ENCODE results near the gene BMF.
"Not testable (repeated sequence)": the region's sequence is repeated elsewhere in the genome, so short reads cannot be mapped to it uniquely, and the experiment has no call there.

The BMF gene

GRCh38 chr15:40087991-40088928 lies 20.4 kb downstream of the BMF start:
- no peak for DNase-seq

DNA sequence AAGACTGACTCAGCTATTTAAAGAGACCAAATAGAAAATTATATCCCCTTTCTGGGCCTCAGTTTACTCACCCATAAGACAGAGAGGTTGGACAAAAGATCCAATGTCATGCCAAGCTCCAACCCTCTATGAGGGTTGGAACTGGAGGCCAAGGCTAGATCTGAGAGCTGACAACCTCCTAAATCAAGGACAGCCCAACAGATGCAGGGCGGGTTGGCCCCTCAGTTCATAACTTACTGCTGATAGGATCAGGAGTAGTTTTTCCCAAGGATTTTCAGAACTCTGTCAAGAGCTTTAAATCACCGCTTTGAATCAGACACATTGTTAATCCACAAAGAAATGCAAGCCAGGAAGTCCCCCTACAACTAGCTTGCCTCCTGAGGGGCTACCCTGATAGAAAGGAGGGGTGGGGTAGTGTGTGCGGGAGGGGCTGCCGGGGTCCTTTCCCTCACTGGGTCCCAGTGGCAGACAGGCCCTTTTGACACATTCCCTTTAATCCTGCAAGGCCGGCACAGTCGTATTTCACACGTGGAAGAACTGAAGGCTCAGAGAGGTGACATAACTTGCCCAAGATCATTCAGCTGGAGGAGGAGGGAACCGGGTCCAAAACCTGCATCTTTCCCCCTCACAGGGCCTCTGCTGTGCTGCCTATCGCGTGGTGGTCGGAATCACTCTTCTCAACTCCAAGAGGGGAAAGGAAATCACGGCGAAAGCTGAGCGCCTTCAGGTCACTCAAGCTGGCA lies 21.4 kb downstream of the BMF start:
- DNase-seq: no peak

DNA sequence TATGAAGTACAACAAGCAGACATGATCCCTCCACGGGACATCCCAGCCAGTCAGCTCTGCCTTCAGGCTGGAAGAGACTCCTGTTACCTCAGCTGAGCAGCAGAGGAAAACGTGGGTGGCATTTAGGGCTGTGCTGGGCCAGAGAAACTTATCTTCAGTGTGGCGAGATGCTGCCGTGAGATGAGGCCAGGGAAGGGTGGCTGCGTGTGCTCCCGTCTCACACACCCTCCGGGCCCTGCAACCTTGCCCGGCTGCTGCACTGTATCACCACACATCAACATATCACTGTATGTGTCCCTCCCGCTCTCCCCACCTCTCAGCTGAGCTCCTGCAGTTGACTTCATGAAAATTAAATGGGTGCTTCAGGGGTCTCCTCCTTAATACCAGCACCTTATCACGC lies 23.4 kb downstream of the BMF start:
- no peak for DNase-seq

GRCh38 chr15:40084650-40085049 lies 24.0 kb downstream of the BMF start:
- no peak for DNase-seq

DNA sequence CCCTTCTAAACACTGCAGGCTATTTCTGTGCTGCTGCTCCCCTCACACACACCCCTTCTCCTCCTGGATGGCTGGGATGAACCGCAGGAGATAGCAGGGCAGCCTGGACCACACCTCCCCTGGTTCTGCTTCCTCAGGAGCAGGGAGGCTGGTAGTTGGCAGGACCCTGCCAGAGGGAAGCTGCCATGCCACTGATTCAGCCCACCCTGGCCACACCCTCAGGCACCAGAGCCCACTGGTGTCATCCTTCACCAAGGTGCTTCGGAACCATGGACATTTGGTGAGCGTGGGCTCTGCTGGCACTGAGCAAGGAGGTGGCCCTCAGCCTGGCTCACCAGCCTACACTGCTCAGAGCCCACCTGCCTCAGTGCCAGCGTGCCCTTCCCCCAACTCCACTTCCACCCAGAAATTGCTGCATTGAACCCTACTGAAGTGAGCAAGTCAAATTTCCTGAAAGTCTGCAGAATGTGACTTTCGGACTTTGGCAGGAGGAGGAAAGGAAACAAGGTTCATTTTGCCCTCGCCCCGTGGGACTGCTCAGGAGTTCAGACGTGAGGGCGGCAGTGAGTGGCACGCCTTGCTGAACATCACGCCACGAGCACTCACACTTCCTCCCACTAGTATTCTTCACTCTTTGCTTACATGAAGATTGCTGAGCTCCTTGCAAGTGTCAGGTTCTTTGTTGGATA lies 26.3 kb downstream of the BMF start:
- no peak for DNase-seq

- no peak for DNase-seq
Observed at GRCh38 chr15:40081691-40082194, 26.9 kb downstream of the BMF start.

GRCh38 chr15:40080847-40081246 lies 27.8 kb downstream of the BMF start:
- DNase-seq: no peak

DNA sequence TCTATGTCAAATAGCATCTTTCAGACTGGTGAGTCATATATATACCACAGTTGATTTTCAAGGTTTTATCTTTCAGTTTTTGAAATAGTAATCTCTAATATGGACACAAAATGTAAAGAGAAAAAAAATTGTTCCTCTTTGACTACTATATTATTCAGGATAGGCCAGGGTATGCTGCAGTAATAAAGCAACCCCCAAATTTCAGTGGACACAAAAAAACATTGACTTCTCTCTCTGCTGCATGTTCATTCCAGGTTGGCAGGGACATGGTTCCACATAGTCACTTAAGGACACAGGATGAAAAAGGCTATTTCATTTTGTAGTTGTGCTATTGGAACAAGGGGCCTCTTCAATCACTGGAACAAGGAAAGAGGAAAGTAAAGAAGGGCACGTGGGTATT lies 28.6 kb downstream of the BMF start:
- no peak for DNase-seq

DNA sequence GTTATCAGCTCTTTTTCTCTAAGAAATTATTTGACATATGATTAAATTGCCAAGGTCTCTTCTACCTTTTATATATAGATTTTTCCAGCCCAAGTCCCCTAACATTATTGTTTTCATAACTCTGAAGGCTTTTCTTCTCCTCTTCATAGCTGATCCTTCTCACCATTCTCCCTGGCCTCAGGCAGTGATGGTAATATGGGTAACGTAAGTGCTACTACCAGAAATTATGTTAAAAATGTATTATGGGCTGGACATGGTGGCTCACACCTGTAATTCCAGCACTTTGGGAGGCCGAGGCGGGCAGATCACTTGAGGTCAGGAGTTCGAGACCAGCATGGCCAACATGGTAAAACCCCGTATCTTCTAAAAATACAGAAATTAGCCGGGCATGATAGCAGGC lies 29.2 kb downstream of the BMF start:
- DNase-seq: no peak

DNA sequence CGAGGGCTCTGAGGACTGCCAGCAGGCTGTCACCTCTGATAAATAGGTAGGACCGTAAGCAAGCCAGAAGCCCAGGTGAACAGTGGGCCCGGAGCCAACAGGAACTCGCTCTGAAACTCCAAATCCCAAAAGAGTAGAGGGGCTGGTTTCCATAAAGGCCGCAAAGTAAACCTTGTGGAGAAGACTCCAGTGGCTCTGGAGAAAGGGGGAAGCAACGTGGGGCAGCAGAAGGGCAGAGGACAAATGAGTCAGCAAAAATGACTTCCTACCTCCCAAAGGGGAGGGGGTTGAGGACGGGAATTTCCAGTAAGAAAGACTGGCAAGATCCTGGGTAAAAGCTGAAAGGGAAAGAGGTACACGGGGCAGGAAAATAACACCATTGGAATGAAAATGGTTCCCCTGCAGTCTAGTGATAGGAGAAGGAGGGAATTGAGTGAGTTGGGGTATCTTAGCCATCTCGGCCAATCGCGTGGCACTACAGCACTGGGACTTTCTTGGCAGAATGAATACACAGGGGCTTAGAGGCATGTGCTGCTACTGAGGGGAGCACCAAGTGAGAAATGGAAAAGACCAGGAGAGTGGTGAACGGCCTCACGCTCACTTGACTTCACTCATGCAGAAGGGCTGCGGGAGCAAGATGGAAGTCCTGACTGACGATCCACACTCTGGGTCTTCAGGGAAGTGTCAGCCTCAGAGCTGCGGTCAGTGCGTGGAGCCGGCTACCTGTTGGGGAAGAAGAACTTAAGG lies 33.2 kb downstream of the BMF start:
- no peak for DNase-seq

- DNase-seq: not testable (repeated sequence)
Observed at GRCh38 chr15:40074656-40075055, 34.0 kb downstream of the BMF start.

DNA sequence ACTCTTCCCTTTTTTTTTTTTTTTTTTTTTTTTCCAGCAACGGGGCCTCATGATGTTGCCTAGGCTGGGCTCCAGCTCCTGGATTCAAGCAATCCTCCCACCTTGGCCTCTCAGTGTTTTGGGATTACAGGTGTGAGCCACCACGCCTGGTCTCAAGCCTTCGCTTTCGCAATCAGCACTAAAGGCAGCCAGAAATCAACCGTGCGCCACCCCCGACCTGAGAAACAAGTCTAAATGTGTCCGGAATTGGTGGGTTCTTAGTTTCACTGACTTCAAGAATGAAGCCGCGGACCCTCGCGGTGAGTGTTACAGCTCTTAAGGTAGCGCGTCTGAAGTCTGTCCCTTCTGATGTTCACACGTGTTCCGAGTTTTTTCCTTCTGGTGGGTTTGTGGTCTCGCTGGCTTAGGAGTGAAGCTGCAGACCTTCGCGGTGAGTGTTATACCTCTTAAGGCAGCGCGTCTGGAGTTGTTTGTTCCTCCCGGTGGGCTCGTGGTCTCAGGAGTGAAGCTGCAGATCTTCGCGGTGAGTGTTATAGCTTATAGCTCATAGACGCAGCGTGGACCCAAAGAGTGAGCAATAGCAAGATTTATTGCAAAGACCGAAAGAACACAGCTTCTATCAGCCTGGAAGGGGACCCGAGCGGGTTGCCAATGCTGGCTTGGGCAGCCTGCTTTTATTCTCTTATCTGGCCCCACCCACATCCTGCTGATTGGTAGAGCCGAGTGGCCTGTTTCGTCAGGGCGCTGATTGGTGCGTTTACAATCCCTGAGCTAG lies 34.8 kb downstream of the BMF start:
- DNase-seq: not testable (repeated sequence)

DNA sequence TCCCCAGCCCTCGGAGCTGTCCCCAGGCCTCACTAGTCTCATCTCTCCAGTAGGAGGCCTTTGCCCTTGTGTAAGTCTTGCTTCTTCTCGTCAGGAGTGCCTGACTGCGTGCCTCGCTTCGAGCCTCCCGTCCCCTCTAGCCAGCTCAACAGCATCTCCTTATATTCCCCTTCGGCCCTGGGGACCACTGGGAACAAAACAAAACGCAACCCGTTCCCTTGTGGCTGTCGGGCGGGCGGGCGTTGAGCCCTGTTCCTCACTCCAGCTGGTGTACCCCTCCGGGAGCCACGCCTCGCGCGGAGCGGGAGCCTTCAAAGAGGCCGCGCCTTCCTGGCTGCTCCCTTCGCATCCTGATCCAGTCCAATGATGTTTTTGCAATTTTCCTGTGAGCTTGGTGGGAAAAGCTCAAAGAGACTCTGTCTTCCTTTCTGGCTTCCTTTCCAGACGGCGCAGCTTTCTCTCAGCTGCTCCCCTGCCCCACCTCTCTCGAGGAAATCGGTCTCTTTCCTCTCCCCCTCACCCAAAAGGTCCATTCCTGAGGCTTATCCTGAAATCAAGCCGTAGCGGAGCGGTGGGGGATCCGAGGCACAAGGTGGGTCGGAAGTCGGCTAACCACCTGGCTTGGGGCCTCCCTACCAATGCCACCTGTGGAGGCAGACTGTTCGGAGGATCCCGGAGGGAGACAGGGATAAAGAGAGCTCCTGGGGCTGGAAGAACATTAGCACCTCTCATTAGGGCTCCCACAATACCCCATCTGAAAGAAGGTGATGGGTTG lies 36.3 kb downstream of the BMF start:
- DNase-seq: no peak

DNA sequence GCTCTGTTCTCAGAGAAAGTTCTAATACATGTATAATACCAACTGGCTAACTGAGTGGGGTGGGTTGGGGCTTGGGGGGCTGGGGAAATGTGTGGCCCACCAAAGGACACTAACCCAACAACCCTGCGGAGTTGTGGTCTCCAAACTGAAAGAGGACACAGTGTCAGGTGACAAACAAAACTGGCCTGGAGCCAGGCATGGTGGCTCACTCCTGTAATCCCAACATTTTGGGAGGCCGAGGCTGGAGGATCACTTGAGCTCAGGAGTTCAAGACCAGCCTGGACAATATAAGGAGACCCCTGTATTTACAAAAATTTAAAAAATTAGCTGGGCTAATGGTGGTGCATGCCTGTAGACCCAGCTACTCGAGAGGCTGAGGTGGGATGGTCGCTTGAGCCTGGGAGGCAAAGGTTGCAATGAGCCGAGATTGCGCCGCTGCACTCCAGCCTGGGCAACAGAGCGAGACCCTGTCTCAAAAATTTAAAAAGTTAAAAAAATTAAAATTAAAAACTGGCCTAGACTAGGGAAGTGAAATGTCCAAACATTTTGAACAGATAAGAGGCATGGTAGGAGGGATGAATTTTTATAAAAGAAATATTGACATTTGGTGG lies 38.0 kb downstream of the BMF start:
- DNase-seq: no peak

DNA sequence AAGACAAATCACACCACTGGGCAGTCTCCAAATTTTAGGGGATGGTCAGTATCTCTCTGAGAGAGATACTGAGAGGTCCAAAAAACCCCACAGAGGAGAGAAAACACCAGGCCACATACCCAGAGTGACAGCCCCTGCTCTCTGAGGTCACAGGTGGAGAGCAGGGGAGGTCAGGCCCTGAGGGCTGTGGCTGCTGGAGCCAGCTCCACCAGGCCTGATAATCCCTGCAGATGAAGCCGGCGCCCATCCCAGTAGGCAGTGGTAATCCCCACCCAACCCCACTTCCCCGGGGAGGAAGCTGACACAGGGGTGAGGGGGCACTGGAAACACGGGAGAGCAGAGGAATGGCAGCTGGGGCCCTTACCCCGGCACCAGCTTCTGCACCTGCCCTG lies 38.5 kb downstream of the BMF start:
- no peak for DNase-seq

GRCh38 chr15:40069178-40070165 lies 39.2 kb downstream of the BMF start:
- DNase-seq: no peak

DNA sequence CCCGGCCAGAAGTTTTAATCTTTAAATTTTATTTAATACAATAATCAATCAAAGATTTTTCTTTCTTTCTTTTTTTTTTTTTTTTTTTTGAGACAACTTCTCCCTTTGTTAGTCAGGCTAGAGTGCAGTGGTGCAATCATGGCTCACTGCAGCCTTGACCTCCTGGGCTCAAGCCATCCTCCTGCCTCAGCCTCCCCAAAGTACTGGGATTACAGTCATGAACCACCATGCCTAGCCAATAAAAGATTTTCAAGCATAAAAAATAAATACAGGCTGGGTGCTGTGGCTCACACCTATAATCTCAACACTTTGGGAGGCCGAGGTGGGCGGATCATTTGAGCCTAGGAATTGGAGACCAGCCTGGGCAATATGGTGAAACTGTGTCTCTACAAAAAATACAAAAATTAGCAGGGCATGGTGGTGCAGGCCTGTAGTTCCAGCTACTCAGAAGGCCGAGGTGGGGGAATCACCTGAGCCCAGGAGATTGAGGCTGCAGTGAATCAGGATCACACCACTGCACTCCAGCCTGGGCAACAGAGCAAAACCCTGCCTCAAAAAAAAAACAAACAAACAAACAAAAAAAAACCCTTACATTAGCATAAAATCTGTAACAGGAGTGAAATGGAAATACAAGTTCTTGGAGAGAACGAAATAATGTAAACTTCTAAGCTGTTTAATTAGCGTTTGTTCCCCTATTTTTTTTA lies 40.6 kb downstream of the BMF start:
- DNase-seq: no peak

DNA sequence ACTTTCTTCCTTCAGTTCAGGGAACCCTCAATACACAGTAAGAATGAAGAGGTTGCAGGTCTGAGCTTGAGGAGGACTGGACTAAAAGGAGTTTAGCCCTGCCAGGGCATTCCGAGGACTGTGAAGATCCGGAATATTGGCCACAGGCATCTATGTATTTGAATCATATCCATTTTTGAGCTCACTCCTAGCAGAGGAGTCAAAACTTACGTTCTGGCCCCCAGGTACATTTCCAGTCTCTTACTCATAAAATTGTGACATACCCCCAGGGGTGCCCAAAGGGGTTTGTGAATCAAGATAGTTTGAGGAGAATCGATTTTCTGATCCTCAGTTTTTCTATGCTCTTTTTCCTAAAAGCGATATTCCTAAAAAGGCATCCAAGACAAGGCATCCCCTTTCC lies 42.1 kb downstream of the BMF start:
- DNase-seq: no peak

GRCh38 chr15:40065166-40065565 lies 43.5 kb downstream of the BMF start:
- DNase-seq: no peak

All from CD4-positive, alpha-beta T cell treated with Interleukin-10 for 1 hour (primary cell).